Suprapubic skin (tissue), 4 donors: Measurements from ENCODE around the gene ZNF860. TPM values are rescaled to one million over a fixed set of nuclear protein-coding genes. Genes with fewer than 3 reads are reported as not detected.
"Not testable (repeated sequence)": the region's sequence is repeated elsewhere in the genome, so short reads cannot be mapped to it uniquely, and the experiment has no call there.

Source experiments
- DNase-seq, 2 donors: peaks; one replicate each; pipeline ENCODE4 v3.0.0-alpha.2; 2019; ENCODE audit warnings: low spot score in 2 of 2
- H3K27ac ChIP-seq: fragments of 200-600 bp; sonication (generic); one replicate; pipeline ENCODE4 v1.5.1; 2019
- H3K27me3 ChIP-seq: fragments of 200-600 bp; sonication (generic); one replicate; pipeline ENCODE4 v1.5.1; 2019
- H3K36me3 ChIP-seq: fragments of 200-600 bp; sonication (generic); one replicate; pipeline ENCODE4 v1.5.1; 2019
- H3K4me1 ChIP-seq: fragments of 200-600 bp; sonication (generic); one replicate; pipeline ENCODE4 v1.5.1; 2019
- H3K4me3 ChIP-seq: fragments of 200-600 bp; sonication (generic); one replicate; pipeline ENCODE4 v1.5.1; 2019; ENCODE audit warnings: mild to moderate bottlenecking
- H3K9me3 ChIP-seq: fragments of 200-600 bp; sonication (generic); one replicate; pipeline ENCODE4 v1.5.1; 2019
- CTCF ChIP-seq, 2 donors: fragments of 200-600 bp in 1 of 2; fragments of 450-650 bp in 1 of 2; sonication (generic) in 1 of 2; IDR thresholded peaks; one replicate each; pipeline ENCODE4 v1.5.1; 2016 to 2019; ENCODE audit warnings: antibody characterized with exemption in 2 of 2, mild to moderate bottlenecking in 1 of 2, moderate library complexity in 1 of 2
- EP300 ChIP-seq: sonication (generic); formaldehyde crosslinking; IDR thresholded peaks from one replicate; pipeline ENCODE4 v1.6.1; 2017; ENCODE audit warnings: antibody characterized with exemption
- POLR2A ChIP-seq, 2 donors: fragments of 450-650 bp; IDR thresholded peaks; one replicate each; pipeline ENCODE4 v1.6.1; 2017; ENCODE audit warnings: antibody characterized with exemption in 2 of 2, mild to moderate bottlenecking in 2 of 2, moderate library complexity in 2 of 2
- POLR2AphosphoS5 ChIP-seq, 3 donors: sonication (generic); formaldehyde crosslinking; IDR thresholded peaks; one replicate each; pipeline ENCODE4 v1.6.1; 2017; ENCODE audit warnings: antibody characterized with exemption in 3 of 3
- WGBS: methylation state at CpG from one replicate; pipeline ENCODE4 v1.1.5; 2018; 5-methylcytosine and 5-hydroxymethylcytosine counted together
- total RNA-seq, 4 donors: library from RNA; depleted of rRNA; stranded (reverse); fragments of >200 nt; gene quantifications; one replicate each; pipeline ENCODE4 v1.1.0, GENCODE V29; 2016

ZNF860 gene
- total RNA-seq, 4 donors from 2014 or later = 1.2 to 3.4 (median 1.7) TPM

- Histone ChIP-seq H3K4me3 (no peak overlapping the region), H3K27me3 (no peaks in the 10 kb centered on the region), H3K27ac (no peak overlapping the region), H3K9me3 (no peaks in the 10 kb centered on the region), H3K36me3 (no peaks in the 10 kb centered on the region), H3K4me1 (peaks cover 9% of the 10 kb centered on the region)
- TF ChIP-seq POLR2A (IDR thresholded peaks at IDR 0.05) (no peak), CTCF (IDR thresholded peaks at IDR 0.05) (no peak), EP300 (no peak), POLR2AphosphoS5 (IDR thresholded peaks at IDR 0.05) (no peak)
- 77% methylated on average over 3 of the region's 3 CpGs for WGBS
- no peak for DNase-seq
Observed at GRCh38 chr3:32003380-32003779, 21.8 kb downstream of the ZNF860 start.

GRCh38 chr3:32004113-32004765 lies 22.7 kb downstream of the ZNF860 start:
- Histone ChIP-seq H3K4me1 (peaks cover 9% of the 10 kb centered on the region), H3K4me3 (no peak overlapping the region), H3K36me3 (no peaks in the 10 kb centered on the region), H3K27me3 (no peaks in the 10 kb centered on the region), H3K9me3 (no peaks in the 10 kb centered on the region), H3K27ac (no peak overlapping the region)
- WGBS = 58% methylated on average over 5 of the region's 5 CpGs
- DNase-seq = no peak
- TF ChIP-seq CTCF (IDR thresholded peaks at IDR 0.05) = no peak
- TF ChIP-seq POLR2AphosphoS5 (IDR thresholded peaks at IDR 0.05) = no peak
- TF ChIP-seq EP300 = no peak
- TF ChIP-seq POLR2A (IDR thresholded peaks at IDR 0.05) = no peak

- no peak for TF ChIP-seq CTCF (IDR thresholded peaks at IDR 0.05)
- no peak for TF ChIP-seq POLR2AphosphoS5 (IDR thresholded peaks at IDR 0.05)
- no peak for TF ChIP-seq EP300
- no peak for TF ChIP-seq POLR2A (IDR thresholded peaks at IDR 0.05)
- Histone ChIP-seq H3K4me1 (peaks cover 5% of the 10 kb centered on the region), H3K4me3 (no peak overlapping the region), H3K27ac (no peak overlapping the region), H3K27me3 (no peaks in the 10 kb centered on the region), H3K9me3 (no peaks in the 10 kb centered on the region), H3K36me3 (no peaks in the 10 kb centered on the region)
- 94% methylated on average over 2 of the region's 2 CpGs for WGBS
- DNase-seq = no peak
Observed at GRCh38 chr3:32009101-32009500, 27.6 kb downstream of the ZNF860 start.

GRCh38 chr3:32009957-32010356 lies 28.4 kb downstream of the ZNF860 start:
- Histone ChIP-seq H3K9me3 (no peaks in the 10 kb centered on the region), H3K4me3 (no peak overlapping the region), H3K36me3 (no peaks in the 10 kb centered on the region), H3K27ac (no peak overlapping the region), H3K27me3 (no peaks in the 10 kb centered on the region), H3K4me1 (no peaks in the 10 kb centered on the region)
- WGBS = 78% methylated on average over 2 of the region's 2 CpGs
- TF ChIP-seq CTCF (IDR thresholded peaks at IDR 0.05) = no peak
- TF ChIP-seq POLR2AphosphoS5 (IDR thresholded peaks at IDR 0.05) = no peak
- no peak for TF ChIP-seq EP300
- no peak for TF ChIP-seq POLR2A (IDR thresholded peaks at IDR 0.05)
- DNase-seq = no peak

- H3K4me3 ChIP-seq, H3K4me1 ChIP-seq, DNase-seq, H3K27me3 ChIP-seq, H3K9me3 ChIP-seq, H3K36me3 ChIP-seq, H3K27ac ChIP-seq: not testable (repeated sequence)
- WGBS = 95% methylated on average over 4 of the region's 7 CpGs
Observed at GRCh38 chr3:32010699-32011098, 29.1 kb downstream of the ZNF860 start.

- H3K27me3 ChIP-seq, H3K36me3 ChIP-seq, H3K9me3 ChIP-seq, H3K27ac ChIP-seq, H3K4me1 ChIP-seq, H3K4me3 ChIP-seq, DNase-seq: not testable (repeated sequence)
- WGBS = 92% methylated on average over 3 of the region's 3 CpGs
Observed at GRCh38 chr3:32015638-32016037, 34.1 kb downstream of the ZNF860 start.
